ENCODE results near the gene SORCS1.

Gene SORCS1

Small RNA genes lying within 50 kb of the gene (small RNA-seq; reads per million reads assigned to genes)
- 2.0 reads per million, percentile 16 among the genes with 10 or more reads in this experiment for gene RNA5SP325 (ENCODE audit: insufficient read depth)

All from mesendoderm (in vitro differentiated cells).